GM12878 (cell line): ENCODE measurements around the gene SLC6A15. TPM values are rescaled to one million over a fixed set of nuclear protein-coding genes. Genes with fewer than 3 reads are reported as not detected.

Experiments
- ATAC-seq: fragments of 200-7000 bp; cut with Tn5 transposase; 3 replicates; pipeline ENCODE4 v1.9.1; 2020; ENCODE audit warnings: mild to moderate bottlenecking, moderate library complexity
- BruUV-seq: library from RNA; stranded (reverse); fragments of 400-500 nt; replicated peaks from 2 replicates; lab custom pipeline; 2021; lab: Mats Ljungman, UMichigan
- CTCF ChIA-PET: fragments of 300-600 bp; sonication (Branson Sonifier 250); formaldehyde crosslinking; extraction: SDS; loops from one replicate; lab custom pipeline; 2021; ENCODE audit warnings: inconsistent platforms; lab: Yijun Ruan, JAX
- POLR2A ChIA-PET: fragments of 350-600 bp; formaldehyde crosslinking; extraction: SDS; loops from one replicate; lab custom pipeline; 2021; ENCODE audit warnings: inconsistent platforms; lab: Charles Lee
- RAD21 ChIA-PET: fragments of 300-600 bp; sonication (Branson Sonifier 250); formaldehyde crosslinking; loops from one replicate; lab custom pipeline; 2023; ENCODE audit warnings: antibody characterized with exemption; ENCODE audit not compliant: unreplicated experiment; lab: Charles Lee
- SMC1A ChIA-PET: fragments of 300-600 bp; sonication (Branson Sonifier 250); formaldehyde crosslinking; loops from one replicate; lab custom pipeline; 2023; ENCODE audit not compliant: unreplicated experiment, uncharacterized antibody; lab: Charles Lee
- DNase-seq: peaks from one replicate; pipeline ENCODE4 v3.0.0-alpha.2; 2011; ENCODE audit warnings: low read depth, low spot score
- FAIRE-seq: peaks from 3 replicates; lab custom pipeline; 2011; peaks lifted over from hg19 to GRCh38; lab: Jason Lieb, UNC
- H2AFZ ChIP-seq: 2 replicates; pipeline ENCODE4 v1.6.0; 2011; ENCODE audit warnings: low read depth, low read length, control low read depth; ENCODE audit not compliant: control insufficient read depth
- H3K27ac ChIP-seq: 2 replicates; pipeline ENCODE4 v1.5.1; 2011; ENCODE audit warnings: control low read depth; ENCODE audit not compliant: control insufficient read depth, insufficient read depth
- H3K27me3 ChIP-seq, 2 experiments: replicated peaks in 1 of 2; 2 replicates each; pipeline versions ENCODE4 v1.6.0 to v1.6.1; 2011; ENCODE audit warnings: low read length in 1 of 2; ENCODE audit not compliant: control insufficient read depth in 2 of 2, insufficient read depth in 2 of 2
- H3K36me3 ChIP-seq, 2 experiments: 2 replicates each; pipeline ENCODE4 v1.5.1; 2011; ENCODE audit warnings: low read length in 1 of 2; ENCODE audit not compliant: control insufficient read depth in 2 of 2, insufficient read depth in 2 of 2
- H3K4me1 ChIP-seq: 2 replicates; pipeline ENCODE4 v1.6.1; 2011; ENCODE audit warnings: mild to moderate bottlenecking, low read length, moderate library complexity, mixed read lengths; ENCODE audit not compliant: control insufficient read depth, insufficient read depth
- H3K4me2 ChIP-seq: 2 replicates; pipeline ENCODE4 v1.6.0; 2011; ENCODE audit warnings: control low read depth; ENCODE audit not compliant: control insufficient read depth, insufficient read depth
- H3K4me3 ChIP-seq: fragments of 200-600 bp; sonication (generic); 2 replicates; pipeline ENCODE4 v1.5.1; 2016
- H3K79me2 ChIP-seq: 2 replicates; pipeline ENCODE4 v1.6.0; 2011; ENCODE audit warnings: low read length; ENCODE audit not compliant: control insufficient read depth, insufficient read depth
- H3K9ac ChIP-seq: 2 replicates; pipeline ENCODE4 v1.8.0; 2011; ENCODE audit warnings: low read length, control low read depth, mixed read lengths; ENCODE audit not compliant: control insufficient read depth, insufficient read depth
- H3K9me3 ChIP-seq: replicated peaks from 3 replicates; pipeline ENCODE4 v1.5.1; 2011; ENCODE audit warnings: mild to moderate bottlenecking, low read length; ENCODE audit not compliant: control insufficient read depth, insufficient read depth
- H4K20me1 ChIP-seq: 2 replicates; pipeline ENCODE4 v1.6.0; 2011; ENCODE audit not compliant: control insufficient read depth, insufficient read depth
- EGR1 ChIP-seq, 2 experiments: IDR thresholded peaks; 1 replicate in 1 of 2; 2 replicates in 1 of 2; pipeline ENCODE4 v1.6.1; 2011 to 2012; ENCODE audit warnings: low read depth in 2 of 2, low read length in 2 of 2, borderline replicate concordance in 1 of 2, mild to moderate bottlenecking in 1 of 2, moderate library complexity in 1 of 2
- HCFC1 ChIP-seq: fragments of 150-350 bp; IDR thresholded peaks from 2 replicates; pipeline ENCODE4 v1.6.1; 2014; ENCODE audit warnings: low read length
- MYB ChIP-seq: fragments of 150-350 bp; IDR thresholded peaks from 2 replicates; pipeline ENCODE4 v1.6.1; 2014; ENCODE audit warnings: mild to moderate bottlenecking, low read depth, low read length, borderline replicate concordance
- SMARCA5 ChIP-seq: fragments of 450-650 bp; IDR thresholded peaks from 2 replicates; pipeline ENCODE4 v1.6.1; 2017; ENCODE audit warnings: mild to moderate bottlenecking
- SPI1 ChIP-seq: IDR thresholded peaks from 2 replicates; pipeline ENCODE4 v1.6.1; 2011; ENCODE audit warnings: low read depth, mild to moderate bottlenecking, low read length, moderate library complexity, borderline replicate concordance; ENCODE audit not compliant: insufficient read depth
- STAT1 ChIP-seq: fragments of 450-650 bp; conservative IDR thresholded peaks from 2 replicates; pipeline ENCODE4 v1.6.1; 2014; ENCODE audit warnings: antibody characterized with exemption, mild to moderate bottlenecking
- TBL1XR1 ChIP-seq: IDR thresholded peaks from 2 replicates; pipeline ENCODE4 v1.6.1; 2012; ENCODE audit warnings: low read depth, low read length, improper control_type of control experiment
- ZBTB33 ChIP-seq: fragments of 450-650 bp; IDR thresholded peaks from 2 replicates; pipeline ENCODE4 v1.6.1; 2017; ENCODE audit warnings: mild to moderate bottlenecking
- WGBS: methylation state at CpG from one replicate; pipeline ENCODE4 v1.1.6; 2016; ENCODE audit warnings: low lambda C conversion rate; ENCODE audit not compliant: insufficient replicate concordance, insufficient coverage; ENCODE audit errors: missing lambda C conversion rate; 5-methylcytosine and 5-hydroxymethylcytosine counted together
- in situ Hi-C: fragments of 300-500 bp; cut with MboI; formaldehyde crosslinking; loops from 9 replicates; pipeline ENCODE4 v1.14.3; 2018; ENCODE audit warnings: mixed read lengths
- intact Hi-C: fragments of 100-400 bp; cut with micrococcal nuclease; formaldehyde crosslinking; loops from one replicate; pipeline ENCODE4 v1.14.2; 2022; ENCODE audit not compliant: unreplicated experiment
- polyA plus RNA-seq, 11 experiments: library from polyadenylated mRNA; depleted of rRNA in 4 of 11; unstranded in 6 of 11; stranded (reverse) in 5 of 11; fragments of >200 nt; fragmentation: Nextera tagmentation in 4 of 11; fragmentation: Illumina TruSeq in 1 of 11; extraction: Ambion mirVana in 4 of 11; extraction: Trizol in 1 of 11; gene quantifications; 1 replicate in 1 of 11; 2 replicates in 10 of 11; pipeline versions ENCODE4 v1.2.1 to v1.2.3, GENCODE V29; 2011 to 2016; ENCODE audit warnings: inconsistent platforms in 2 of 11, missing spikeins in 2 of 11, low read depth in 1 of 11
- total RNA-seq, 4 experiments: library from RNA; depleted of rRNA in 3 of 4; stranded (reverse); fragments of >200 nt in 3 of 4; fragmentation: Illumina TruSeq in 1 of 4; extraction: Trizol in 1 of 4; gene quantifications; 2 replicates each; pipeline versions ENCODE4 v1.2.1 to v1.2.3, GENCODE V29; 2013 to 2021

Gene SLC6A15
- total and polyA plus RNA-seq, 10 of the 15 experiments (the other 5 are each of a cell fraction or from before 2014, with no cell fraction given): 0.04 TPM; not detected in 9

- no TSS peak for BruUV-seq
- in situ Hi-C loops: no loop called here
- POLR2A ChIA-PET: no interaction called here
These were observed 90.1 kb downstream of the SLC6A15 start for GRCh38 chr12:84822525-84822924.

More at GRCh38 chr12:84822525-84822924, 90.1 kb downstream of the SLC6A15 start:
- no peak for ATAC-seq
- Histone ChIP-seq H3K27ac (no peak overlapping the region), H3K4me3 (no peak overlapping the region), H3K4me1 (no peaks in the 10 kb centered on the region), H2AFZ (no peak overlapping the region), H3K9me3 (no peaks in the 10 kb centered on the region), H3K36me3 (no peaks in the 10 kb centered on the region), H3K4me2 (no peak overlapping the region), H4K20me1 (no peaks in the 10 kb centered on the region), H3K9ac (no peak overlapping the region), H3K79me2 (no peaks in the 10 kb centered on the region), H3K27me3 (no peaks in the 10 kb centered on the region)
- DNase-seq: no peak
- ChIA-PET SMC1A (no interaction called here), CTCF (interaction anchor here (1.9 kb wide), 1 partner anchor 19 kb away, joined by 5 read pairs; no protein-coding TSS in a partner anchor), RAD21 (no interaction called here)
- WGBS: 0% methylated on average over 2 of the region's 2 CpGs
- intact Hi-C loops: no loop called here
- FAIRE-seq: no peak
- TF ChIP-seq TBL1XR1: no peak
- no peak for TF ChIP-seq ZBTB33
- TF ChIP-seq MYB: no peak
- no peak for TF ChIP-seq SPI1
- no peak for TF ChIP-seq HCFC1
- no peak for TF ChIP-seq SMARCA5
- TF ChIP-seq STAT1: no peak
- TF ChIP-seq EGR1 (IDR thresholded peaks at IDR 0.05; ENCODE audit: borderline replicate concordance in 1 of 2, low read depth in 2 of 2, low read length in 2 of 2): no peak
